Upper lobe of left lung (tissue), 4 donors: ENCODE measurements around the gene APH1B.

Experiments used
- CTCF ChIP-seq, 6 experiments: fragments of 450-650 bp in 4 of 6; fragments of 200-600 bp in 2 of 6; sonication (generic) in 2 of 6; IDR thresholded peaks; one replicate each; pipeline ENCODE4 v1.5.1; 2016 to 2019; ENCODE audit warnings: antibody characterized with exemption in 6 of 6
- EP300 ChIP-seq, 4 donors: sonication (generic); formaldehyde crosslinking; IDR thresholded peaks; one replicate each; pipeline ENCODE4 v1.5.1; 2017; ENCODE audit warnings: antibody characterized with exemption in 4 of 4, control low read depth in 2 of 4

- TF ChIP-seq EP300 (IDR thresholded peaks at IDR 0.05) = no peak
- no peak for TF ChIP-seq CTCF (IDR thresholded peaks at IDR 0.05)
These were observed 46.2 kb upstream of the APH1B start for GRCh38 chr15:63231206-63231605.
